ENCODE data around the gene OCA2.
"Not testable (repeated sequence)": the region's sequence is repeated elsewhere in the genome, so short reads cannot be mapped to it uniquely, and the experiment has no call there.

The OCA2 gene

GRCh38 chr15:28098766-28099554 lies at the start of gene OCA2:
TSS of gene OCA2 (minus strand) at chr15:28099315. CDS start at chr15:28081874, 17,441 bp downstream.
- DNase-seq (ENCODE audit: low read depth), result no peak

DNA sequence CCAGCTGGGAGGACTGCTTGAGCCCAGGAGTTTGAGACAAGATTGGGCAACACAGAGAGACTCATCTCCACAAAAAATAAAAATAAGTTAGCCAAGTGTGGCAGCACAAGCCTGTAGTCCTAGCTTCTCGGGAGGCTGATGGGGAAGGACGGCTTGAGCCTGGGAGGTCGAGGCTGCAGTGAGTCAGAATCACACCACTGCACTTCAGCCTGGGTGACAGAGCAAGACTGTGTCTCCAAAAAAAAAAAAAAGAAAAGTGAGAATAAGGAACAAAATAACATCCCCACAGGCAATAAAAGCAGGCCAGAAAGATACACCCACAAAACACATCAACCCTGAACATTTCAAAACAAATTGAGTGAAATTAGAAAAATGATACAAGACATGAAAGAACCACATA lies 48.7 kb upstream of the OCA2 start:
- no peak for DNase-seq (ENCODE audit: low read depth)

DNA sequence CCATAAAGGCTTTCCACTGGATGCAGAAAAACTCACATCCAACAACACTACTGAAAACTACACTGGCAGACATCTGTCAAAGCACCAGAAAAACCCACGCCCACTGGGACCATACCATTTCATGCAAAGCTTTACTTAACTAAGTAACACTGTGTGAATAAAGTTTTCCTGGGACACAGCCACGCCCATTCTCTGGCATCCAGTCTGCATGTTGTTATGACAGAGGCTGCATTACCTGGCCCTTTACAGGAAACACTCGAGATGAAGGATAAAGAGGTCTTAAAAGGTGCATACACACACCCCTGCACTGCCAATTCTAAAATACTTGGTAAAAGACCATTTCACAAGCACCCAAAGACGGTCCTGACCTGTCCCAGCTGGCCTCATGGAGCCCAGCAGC lies 46.3 kb upstream of the OCA2 start:
- not testable (repeated sequence) for DNase-seq (ENCODE audit: low read depth)

GRCh38 chr15:28140062-28140461 lies 40.9 kb upstream of the OCA2 start:
- no peak for DNase-seq (ENCODE audit: low read depth)

DNA sequence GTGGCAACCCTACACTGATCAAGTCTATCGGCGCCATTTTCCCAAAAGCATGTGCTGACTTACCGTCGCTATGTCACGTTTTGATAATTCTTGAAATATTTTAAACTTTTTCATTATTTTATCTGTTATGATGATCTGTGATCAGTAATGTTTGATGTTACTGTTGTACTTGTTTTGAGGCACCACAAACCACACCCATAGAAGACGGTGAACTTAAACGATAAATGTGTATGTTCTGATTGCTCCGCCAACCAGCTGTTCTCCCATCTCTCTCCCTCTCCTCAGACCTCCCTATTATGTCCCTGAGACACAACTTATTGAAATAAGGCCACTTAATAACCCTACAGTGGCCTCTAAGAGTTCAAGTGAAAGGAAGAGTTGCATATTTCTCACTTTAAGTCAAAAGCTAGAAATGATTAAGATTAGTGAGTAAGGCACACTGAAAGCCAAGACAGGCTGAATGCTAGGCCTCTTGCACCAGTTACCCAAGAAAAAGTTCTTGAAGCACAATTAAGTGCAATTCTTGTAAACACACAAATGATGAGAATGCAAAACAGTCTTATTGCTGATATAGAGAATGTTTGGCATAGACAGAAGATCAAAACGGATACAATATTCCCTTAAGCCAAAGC lies 38.4 kb upstream of the OCA2 start:
- not testable (repeated sequence) for DNase-seq (ENCODE audit: low read depth)

DNA sequence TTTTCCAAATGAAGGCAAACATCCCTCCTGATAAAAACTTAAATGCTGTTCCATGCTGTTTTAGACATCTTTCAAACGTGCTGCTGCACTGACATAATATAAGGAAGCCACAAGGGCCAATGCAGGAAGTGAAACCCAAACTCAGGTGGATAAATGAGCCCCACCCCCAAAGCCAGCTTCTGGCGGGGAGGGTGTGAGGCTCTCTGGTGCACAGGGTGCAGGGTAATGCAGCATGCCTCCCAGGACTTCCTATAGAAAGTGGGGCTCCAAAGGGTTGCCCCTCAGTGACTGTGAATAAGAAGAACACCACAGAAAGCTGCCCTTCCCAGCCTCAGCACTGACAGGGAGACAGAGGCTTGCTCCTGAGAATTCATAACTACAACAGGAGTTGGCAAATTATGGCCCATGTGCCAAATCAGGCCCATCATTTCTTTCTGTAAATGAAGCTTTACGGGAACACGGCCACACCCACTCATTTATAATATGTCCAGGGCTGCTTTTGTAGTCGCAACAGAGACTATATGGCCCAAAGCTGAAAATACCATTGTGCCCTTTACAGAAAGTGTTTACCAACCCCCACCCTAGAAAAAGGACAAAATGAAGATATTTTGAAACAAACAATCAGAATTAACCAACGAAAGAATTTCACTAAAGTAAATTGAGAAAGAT lies 37.3 kb upstream of the OCA2 start:
- not testable (repeated sequence) for DNase-seq (ENCODE audit: low read depth)

DNA sequence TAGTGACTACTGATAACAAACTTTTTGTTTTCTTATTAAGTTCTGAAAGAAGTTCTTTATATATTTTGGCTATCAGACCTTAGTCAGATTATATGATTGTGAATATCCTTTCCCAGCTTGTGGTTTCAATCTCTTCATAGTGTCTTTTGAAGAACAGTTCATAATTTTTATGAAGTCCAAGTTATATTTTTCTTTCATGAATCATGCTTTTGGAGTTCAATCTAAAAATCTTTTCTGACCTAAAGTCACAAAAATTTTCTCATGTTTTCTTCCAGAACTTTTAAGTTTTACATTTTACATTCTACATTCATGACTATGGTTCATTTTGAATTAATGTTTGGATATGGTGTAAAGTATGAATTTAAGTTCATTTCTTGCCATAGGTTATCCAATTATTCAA lies 34.2 kb upstream of the OCA2 start:
- DNase-seq (ENCODE audit: low read depth), result peak; percentile 17

GRCh38 chr15:28132524-28133275 lies 33.6 kb upstream of the OCA2 start:
- peak; percentile 23 for DNase-seq (ENCODE audit: low read depth)

DNA sequence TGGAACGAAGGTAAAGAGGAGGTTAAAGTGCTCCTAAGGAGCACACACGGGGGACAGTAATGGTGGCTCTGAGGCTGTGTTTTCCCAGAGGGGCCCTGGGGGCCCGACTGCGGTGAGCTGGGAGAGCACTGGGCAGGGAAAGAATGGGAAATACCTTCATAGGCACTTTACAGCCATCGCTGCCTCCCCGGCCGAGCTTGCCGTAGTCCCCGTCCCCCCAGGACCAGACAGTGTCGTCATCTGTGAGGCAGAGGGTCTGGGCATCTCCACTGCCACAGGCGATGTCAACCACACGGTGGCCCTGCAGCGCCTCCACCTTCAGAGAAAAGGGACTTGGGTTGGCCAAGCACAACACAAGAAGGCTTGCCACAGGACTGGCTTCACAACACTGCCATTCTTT lies 32.8 kb upstream of the OCA2 start:
- no peak for DNase-seq (ENCODE audit: low read depth)

- no peak for DNase-seq (ENCODE audit: low read depth)
Measured at GRCh38 chr15:28131400-28131799, 32.3 kb upstream of the OCA2 start.

- no peak for DNase-seq (ENCODE audit: low read depth)
Measured at GRCh38 chr15:28130651-28131050, 31.5 kb upstream of the OCA2 start.

- DNase-seq (ENCODE audit: low read depth), result no peak
Measured at GRCh38 chr15:28129231-28129848, 30.2 kb upstream of the OCA2 start.

DNA sequence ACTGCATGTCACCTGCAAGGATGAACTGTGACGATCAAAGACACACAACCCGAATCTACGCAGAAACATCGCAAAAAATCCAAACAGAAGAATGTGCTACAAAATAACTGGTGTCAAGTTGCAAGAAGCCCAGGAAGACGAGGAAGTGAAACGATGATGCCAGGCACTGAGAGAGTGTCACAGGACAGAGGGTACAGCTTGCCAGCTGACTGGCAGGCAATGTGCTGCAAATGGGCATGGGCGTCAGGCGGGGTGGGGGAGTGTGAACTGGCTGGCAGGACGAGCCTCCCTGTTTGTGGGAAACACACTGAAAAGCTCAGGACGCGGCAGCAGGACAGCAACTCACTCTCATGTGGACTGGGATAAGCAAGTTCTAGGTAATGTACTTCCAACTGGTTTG lies 28.9 kb upstream of the OCA2 start:
- no peak for DNase-seq (ENCODE audit: low read depth)

GRCh38 chr15:28127036-28127435 lies 27.9 kb upstream of the OCA2 start:
- no peak for DNase-seq (ENCODE audit: low read depth)

DNA sequence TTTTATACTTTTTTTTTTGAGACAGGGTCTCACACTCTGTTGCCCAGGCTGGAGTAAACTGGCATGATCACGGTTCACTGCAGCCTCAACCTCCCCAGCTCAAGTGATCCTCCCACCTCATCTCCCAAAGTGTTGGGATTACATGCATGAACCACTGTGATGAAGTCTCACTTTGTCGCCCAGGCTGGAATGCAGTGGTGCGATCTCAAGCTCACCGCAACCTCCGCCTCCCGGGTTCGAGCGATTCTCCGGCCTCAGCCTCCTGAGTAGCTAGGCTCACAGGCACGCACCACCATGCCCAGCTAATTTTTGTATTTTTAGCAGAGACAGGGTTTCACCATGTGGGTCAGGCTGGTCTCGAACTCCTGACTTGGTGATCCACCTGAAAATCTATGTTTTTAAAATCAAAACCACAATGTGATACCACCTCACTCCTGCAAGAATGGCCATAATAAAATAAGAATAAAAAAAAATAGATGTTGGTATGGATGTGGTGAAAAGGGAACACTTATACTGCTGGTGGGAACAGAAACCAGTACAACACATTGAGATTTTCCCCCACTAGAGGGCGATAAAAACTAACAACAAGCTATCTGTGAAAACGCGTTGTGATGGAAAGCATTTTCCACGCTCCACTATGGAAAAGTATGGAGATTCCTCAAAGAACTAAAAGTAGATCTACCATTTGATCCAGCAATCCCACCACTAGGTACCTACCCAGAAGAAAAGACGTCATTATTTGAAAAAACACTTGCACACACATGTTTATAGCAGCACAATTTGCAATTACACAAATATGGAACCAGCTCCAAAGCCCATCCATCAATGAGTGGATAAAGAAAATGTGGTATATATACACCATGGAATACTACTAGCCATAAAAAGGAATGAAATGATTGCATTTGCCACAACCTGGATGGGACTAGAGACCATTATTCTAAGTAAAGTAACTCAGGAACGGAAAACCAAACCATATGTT lies 26.8 kb upstream of the OCA2 start:
- peak; percentile 38 for DNase-seq (ENCODE audit: low read depth)

- no peak for DNase-seq (ENCODE audit: low read depth)
Measured at GRCh38 chr15:28124841-28125240, 25.7 kb upstream of the OCA2 start.

- DNase-seq (ENCODE audit: low read depth), result peak; percentile 38
Measured at GRCh38 chr15:28123408-28124023, 24.4 kb upstream of the OCA2 start.

DNA sequence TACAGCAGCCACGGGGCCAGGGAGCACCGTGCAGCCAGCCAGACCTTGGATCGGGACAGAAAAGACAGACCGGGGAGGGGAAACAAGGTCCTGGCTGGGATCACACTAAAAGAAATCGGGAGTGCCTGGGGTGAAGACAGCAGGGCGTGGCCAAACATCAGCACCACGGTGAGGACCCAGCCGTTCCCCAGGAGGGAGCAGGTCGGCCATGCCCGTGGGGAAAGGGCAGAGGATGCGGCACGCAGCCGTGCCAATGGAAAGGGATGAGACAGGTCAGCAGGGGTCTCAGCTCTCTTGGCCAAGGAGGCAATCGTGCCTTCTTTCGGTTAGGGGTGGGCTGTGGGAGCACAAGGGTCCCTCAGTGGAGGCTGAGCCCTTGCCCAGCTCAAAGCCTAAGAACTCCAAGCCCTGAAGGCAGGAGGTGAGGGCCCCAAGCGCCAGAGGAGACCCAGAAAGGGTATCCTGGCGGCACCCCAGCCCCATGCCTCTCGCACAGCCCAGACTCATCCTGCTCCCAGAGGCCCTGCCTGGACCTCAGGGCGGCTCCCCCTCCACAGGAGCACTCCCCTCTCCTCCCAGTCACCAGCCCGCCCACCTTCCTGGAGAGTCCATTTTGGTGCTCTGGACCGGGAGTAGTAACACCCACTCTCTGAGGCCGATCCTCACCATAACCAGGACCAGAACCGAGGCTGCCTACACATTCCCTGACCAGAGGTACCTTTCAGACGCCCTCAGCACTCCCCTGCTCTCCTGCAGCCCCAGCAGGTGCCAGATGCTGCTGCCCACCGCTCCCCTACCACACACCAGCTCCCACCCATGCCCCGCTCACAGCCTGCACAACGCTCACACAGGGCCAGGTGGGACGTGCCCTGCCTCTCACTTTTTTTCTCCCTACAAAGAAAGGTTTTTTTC lies 23.2 kb upstream of the OCA2 start:
- DNase-seq (ENCODE audit: low read depth), result no peak

- DNase-seq (ENCODE audit: low read depth), result not testable (repeated sequence)
Measured at GRCh38 chr15:28121577-28121976, 22.5 kb upstream of the OCA2 start.
